Measurements from ENCODE around the gene WDR35.

GRCh38 chr2:19989342-19989666 is 601 bp downstream of the WDR35 start:
- TF ChIP-seq CTCF (IDR thresholded peaks at IDR 0.05) (no peak), POLR2A (IDR thresholded peaks at IDR 0.05) (no peak)
